Measurements from ENCODE around the gene SAMSN1. TPM values are rescaled to one million over a fixed set of nuclear protein-coding genes. Genes with fewer than 3 reads are reported as not detected.

Gene SAMSN1
- total and polyA plus RNA-seq, 4 donors: 1.2 to 16.1 (median 14.4) TPM

GRCh38 chr21:14569868-14570267 lies 23.8 kb upstream of the SAMSN1 start:
- Histone ChIP-seq H3K9me3 (ENCODE audit: control insufficient read depth, low read length) (no peaks in the 10 kb centered on the region), H3K4me1 (ENCODE audit: control insufficient read depth in 1 of 2, insufficient read depth in 2 of 2, low read length in 2 of 2) (no peaks in the 10 kb centered on the region), H3K36me3 (ENCODE audit: control insufficient read depth in 1 of 2, insufficient read depth in 2 of 2, low read length in 1 of 2) (no peaks in the 10 kb centered on the region), H3K27me3 (ENCODE audit: control insufficient read depth in 1 of 2, insufficient read depth in 2 of 2, low read length in 1 of 2) (no peaks in the 10 kb centered on the region), H3K4me3 (ENCODE audit: low read length in 2 of 2) (no peak overlapping the region), H3K27ac (ENCODE audit: low read depth in 1 of 2, low read length in 2 of 2) (no peak overlapping the region)
- intact Hi-C loops (cut with DNase I): no loop called here
- no peak for ATAC-seq (ENCODE audit: low FRiP score)
- 47 to 72% methylated on average over 6 of the region's 6 CpGs for WGBS, 2 donors
- no peak for DNase-seq

DNA sequence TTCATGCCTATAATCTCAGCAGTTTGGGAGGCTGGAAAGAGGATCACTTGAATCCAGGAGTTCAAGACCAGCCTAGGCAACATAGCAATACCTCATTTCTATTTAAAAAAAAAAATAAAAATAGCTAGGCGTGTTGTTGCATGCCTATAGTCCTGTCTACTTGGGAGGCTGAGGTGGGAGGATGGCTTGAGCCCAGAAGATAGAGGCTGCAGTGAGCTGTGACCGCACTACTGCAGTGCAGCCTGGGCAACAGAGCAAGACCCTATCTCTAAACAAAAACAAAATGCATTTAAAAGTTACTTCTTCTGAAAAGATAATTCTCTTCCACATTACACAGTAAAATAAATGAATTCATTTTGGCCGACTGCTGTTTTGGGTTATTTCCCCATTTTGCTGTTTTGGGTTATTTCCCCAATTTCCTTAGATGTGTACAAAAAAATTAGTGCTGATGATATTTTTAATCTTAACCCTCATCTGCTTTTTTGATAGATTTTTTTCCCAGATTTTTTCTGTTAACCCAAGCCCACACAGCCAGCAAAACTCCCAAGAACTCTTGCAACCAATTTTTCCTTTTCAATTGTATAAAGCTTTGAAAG lies 23.0 kb upstream of the SAMSN1 start:
- 69 to 85% methylated on average over 3 of the region's 3 CpGs for WGBS, 2 donors
- no peaks in the 10 kb centered on the region for H3K9me3 ChIP-seq (ENCODE audit: control insufficient read depth, low read length)

GRCh38 chr21:14567331-14568279 lies 21.5 kb upstream of the SAMSN1 start:
- DNase-seq: no peak
- intact Hi-C loops (cut with DNase I): no loop called here
- H3K27ac ChIP-seq (ENCODE audit: low read depth in 1 of 2, low read length in 2 of 2): no peak overlapping the region

More for the DNA sequence above, 23.0 kb upstream of the SAMSN1 start:
- H3K27me3 ChIP-seq (ENCODE audit: control insufficient read depth in 1 of 2, insufficient read depth in 2 of 2, low read length in 1 of 2): no peaks in the 10 kb centered on the region
- no peak for DNase-seq
- ATAC-seq (ENCODE audit: low FRiP score): no peak
- intact Hi-C loops (cut with DNase I): no loop called here
- H3K4me1 ChIP-seq (ENCODE audit: control insufficient read depth in 1 of 2, insufficient read depth in 2 of 2, low read length in 2 of 2): no peaks in the 10 kb centered on the region
- no peak overlapping the region for H3K4me3 ChIP-seq (ENCODE audit: low read length in 2 of 2)
- H3K36me3 ChIP-seq (ENCODE audit: control insufficient read depth in 1 of 2, insufficient read depth in 2 of 2, low read length in 1 of 2): no peaks in the 10 kb centered on the region
- H3K27ac ChIP-seq (ENCODE audit: low read depth in 1 of 2, low read length in 2 of 2): no peak overlapping the region

GRCh38 chr21:14566894-14567293 lies 20.8 kb upstream of the SAMSN1 start:
- 69 to 85% methylated on average over 5 of the region's 5 CpGs for WGBS, 2 donors
- Histone ChIP-seq H3K4me1 (ENCODE audit: control insufficient read depth in 1 of 2, insufficient read depth in 2 of 2, low read length in 2 of 2) (no peaks in the 10 kb centered on the region), H3K4me3 (ENCODE audit: low read length in 2 of 2) (no peak overlapping the region), H3K27ac (ENCODE audit: low read depth in 1 of 2, low read length in 2 of 2) (no peak overlapping the region), H3K9me3 (ENCODE audit: control insufficient read depth, low read length) (no peaks in the 10 kb centered on the region), H3K27me3 (ENCODE audit: control insufficient read depth in 1 of 2, insufficient read depth in 2 of 2, low read length in 1 of 2) (no peaks in the 10 kb centered on the region), H3K36me3 (ENCODE audit: control insufficient read depth in 1 of 2, insufficient read depth in 2 of 2, low read length in 1 of 2) (no peaks in the 10 kb centered on the region)
- ATAC-seq (ENCODE audit: low FRiP score): no peak
- DNase-seq: no peak
- intact Hi-C loops (cut with DNase I): no loop called here

More at GRCh38 chr21:14567331-14568279, 21.5 kb upstream of the SAMSN1 start:
- Histone ChIP-seq H3K27me3 (ENCODE audit: control insufficient read depth in 1 of 2, insufficient read depth in 2 of 2, low read length in 1 of 2) (no peaks in the 10 kb centered on the region), H3K9me3 (ENCODE audit: control insufficient read depth, low read length) (no peaks in the 10 kb centered on the region), H3K4me3 (ENCODE audit: low read length in 2 of 2) (no peak overlapping the region), H3K36me3 (ENCODE audit: control insufficient read depth in 1 of 2, insufficient read depth in 2 of 2, low read length in 1 of 2) (no peaks in the 10 kb centered on the region), H3K4me1 (ENCODE audit: control insufficient read depth in 1 of 2, insufficient read depth in 2 of 2, low read length in 2 of 2) (no peaks in the 10 kb centered on the region)
- WGBS, 2 donors: 66 to 74% methylated on average over 7 of the region's 7 CpGs
- ATAC-seq (ENCODE audit: low FRiP score): no peak

DNA sequence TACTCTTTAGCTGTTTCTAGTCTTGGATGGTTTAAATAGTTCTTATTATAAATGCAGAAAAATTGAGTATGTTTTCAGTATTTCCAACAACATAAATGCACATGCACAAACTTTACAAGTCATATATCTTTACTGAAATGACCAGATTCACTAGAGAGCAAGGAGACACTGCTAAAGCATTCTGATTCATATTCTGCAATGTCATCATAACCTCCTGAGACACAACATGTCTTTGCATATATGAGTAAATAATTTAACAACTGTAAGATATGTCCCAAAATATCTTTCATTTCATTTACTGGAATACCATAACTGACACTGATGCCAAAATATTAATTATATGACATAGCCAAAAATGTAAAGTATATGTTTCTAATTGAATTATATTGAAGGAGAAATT lies 16.8 kb upstream of the SAMSN1 start:
- H3K4me1 ChIP-seq (ENCODE audit: control insufficient read depth in 1 of 2, insufficient read depth in 2 of 2, low read length in 2 of 2): no peaks in the 10 kb centered on the region
- H3K4me3 ChIP-seq (ENCODE audit: low read length in 2 of 2): no peak overlapping the region
- no peak overlapping the region for H3K27ac ChIP-seq (ENCODE audit: low read depth in 1 of 2, low read length in 2 of 2)
- intact Hi-C loops (cut with DNase I): no loop called here
- H3K9me3 ChIP-seq (ENCODE audit: control insufficient read depth, low read length): peaks cover 1% of the 10 kb centered on the region
- H3K36me3 ChIP-seq (ENCODE audit: control insufficient read depth in 1 of 2, insufficient read depth in 2 of 2, low read length in 1 of 2): no peaks in the 10 kb centered on the region
- ATAC-seq (ENCODE audit: low FRiP score) (no peak), DNase-seq (no peak)
- no peaks in the 10 kb centered on the region for H3K27me3 ChIP-seq (ENCODE audit: control insufficient read depth in 1 of 2, insufficient read depth in 2 of 2, low read length in 1 of 2)

DNA sequence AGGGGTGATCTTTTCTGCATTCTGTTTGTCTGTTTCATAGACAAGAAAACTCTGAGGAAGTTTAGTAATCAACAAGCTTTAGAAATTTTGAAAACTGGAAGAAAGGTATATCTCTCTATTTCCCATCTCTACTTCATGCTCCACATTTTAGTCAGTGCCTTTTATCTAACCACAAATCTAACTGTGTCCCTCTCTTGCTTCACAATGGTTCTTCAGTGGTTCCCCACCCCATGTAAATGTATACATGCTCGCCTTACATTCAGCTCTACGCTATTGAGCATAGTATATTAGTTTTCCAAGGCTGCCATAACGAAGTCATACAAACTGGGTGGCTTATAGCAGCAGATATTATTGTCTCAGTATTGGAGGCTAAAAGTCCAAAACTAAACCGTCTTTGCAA lies 14.4 kb upstream of the SAMSN1 start:
- Histone ChIP-seq H3K27ac (ENCODE audit: low read depth in 1 of 2, low read length in 2 of 2) (no peak overlapping the region), H3K27me3 (ENCODE audit: control insufficient read depth in 1 of 2, insufficient read depth in 2 of 2, low read length in 1 of 2) (no peaks in the 10 kb centered on the region), H3K4me1 (ENCODE audit: control insufficient read depth in 1 of 2, insufficient read depth in 2 of 2, low read length in 2 of 2) (no peaks in the 10 kb centered on the region), H3K9me3 (ENCODE audit: control insufficient read depth, low read length) (peaks cover 1% of the 10 kb centered on the region), H3K36me3 (ENCODE audit: control insufficient read depth in 1 of 2, insufficient read depth in 2 of 2, low read length in 1 of 2) (no peaks in the 10 kb centered on the region), H3K4me3 (ENCODE audit: low read length in 2 of 2) (no peak overlapping the region)
- intact Hi-C loops (cut with DNase I): no loop called here
- ATAC-seq (ENCODE audit: low FRiP score) (no peak), DNase-seq (no peak)
- 66 to 76% methylated on average over 4 of the region's 4 CpGs for WGBS, 2 donors

- no peak for ATAC-seq (ENCODE audit: low FRiP score)
- no peaks in the 10 kb centered on the region for H3K36me3 ChIP-seq (ENCODE audit: control insufficient read depth in 1 of 2, insufficient read depth in 2 of 2, low read length in 1 of 2)
- intact Hi-C loops (cut with DNase I): no loop called here
Measured at GRCh38 chr21:14560139-14560538, 14.0 kb upstream of the SAMSN1 start.

DNA sequence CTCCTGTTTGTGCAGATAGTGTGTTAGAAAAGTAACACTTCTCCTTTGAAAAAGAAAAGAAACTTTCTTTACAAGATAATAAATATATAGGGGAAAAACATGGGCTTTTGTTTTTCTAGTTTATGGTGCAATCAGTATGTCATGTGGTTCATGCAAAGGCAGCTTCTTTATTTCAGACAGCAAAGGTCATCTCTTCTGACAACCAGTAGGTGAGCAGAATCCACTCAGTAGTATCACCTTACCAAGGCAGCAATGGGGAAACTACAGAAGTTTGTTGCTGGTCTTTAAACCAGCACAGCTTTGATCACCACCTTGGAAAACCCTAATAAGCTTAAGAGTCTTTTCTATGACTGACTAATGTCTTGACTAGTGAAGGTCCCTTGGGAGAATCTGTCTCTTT lies 13.0 kb upstream of the SAMSN1 start:
- Histone ChIP-seq H3K27ac (ENCODE audit: low read depth in 1 of 2, low read length in 2 of 2) (no peak overlapping the region), H3K4me3 (ENCODE audit: low read length in 2 of 2) (no peak overlapping the region), H3K36me3 (ENCODE audit: control insufficient read depth in 1 of 2, insufficient read depth in 2 of 2, low read length in 1 of 2) (no peaks in the 10 kb centered on the region), H3K9me3 (ENCODE audit: control insufficient read depth, low read length) (peaks cover 1% of the 10 kb centered on the region), H3K27me3 (ENCODE audit: control insufficient read depth in 1 of 2, insufficient read depth in 2 of 2, low read length in 1 of 2) (no peaks in the 10 kb centered on the region), H3K4me1 (ENCODE audit: control insufficient read depth in 1 of 2, insufficient read depth in 2 of 2, low read length in 2 of 2) (no peaks in the 10 kb centered on the region)
- ATAC-seq (ENCODE audit: low FRiP score): no peak
- intact Hi-C loops (cut with DNase I): no loop called here
- no peak for DNase-seq

More at GRCh38 chr21:14560139-14560538, 14.0 kb upstream of the SAMSN1 start:
- DNase-seq: no peak
- no peak overlapping the region for H3K4me3 ChIP-seq (ENCODE audit: low read length in 2 of 2)
- H3K27me3 ChIP-seq (ENCODE audit: control insufficient read depth in 1 of 2, insufficient read depth in 2 of 2, low read length in 1 of 2): no peaks in the 10 kb centered on the region
- H3K9me3 ChIP-seq (ENCODE audit: control insufficient read depth, low read length): peaks cover 1% of the 10 kb centered on the region
- H3K4me1 ChIP-seq (ENCODE audit: control insufficient read depth in 1 of 2, insufficient read depth in 2 of 2, low read length in 2 of 2): no peaks in the 10 kb centered on the region
- H3K27ac ChIP-seq (ENCODE audit: low read depth in 1 of 2, low read length in 2 of 2): no peak overlapping the region

DNA sequence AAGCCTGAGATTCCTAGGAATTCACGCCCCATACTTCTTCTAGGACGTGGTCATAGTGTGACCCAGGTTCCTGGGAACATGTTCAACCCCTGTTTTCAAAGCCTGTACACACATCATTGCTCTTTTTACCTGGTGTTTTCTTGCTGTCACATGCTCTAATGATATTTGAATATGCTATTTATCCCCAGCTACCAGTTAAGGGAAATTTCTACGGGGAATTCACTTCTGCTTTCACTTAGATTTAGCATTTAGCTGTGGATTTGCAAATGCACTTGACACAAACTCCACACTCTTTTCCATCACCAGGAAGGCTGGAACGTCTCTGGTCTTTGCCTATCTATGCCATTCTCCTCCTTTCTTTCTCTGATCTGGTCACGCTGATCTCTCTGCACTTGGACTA lies 11.3 kb upstream of the SAMSN1 start:
- WGBS, 2 donors: 79 to 84% methylated on average over 5 of the region's 5 CpGs
- no peak overlapping the region for H3K27ac ChIP-seq (ENCODE audit: low read depth in 1 of 2, low read length in 2 of 2)
- H3K4me1 ChIP-seq (ENCODE audit: control insufficient read depth in 1 of 2, insufficient read depth in 2 of 2, low read length in 2 of 2): no peaks in the 10 kb centered on the region
- H3K27me3 ChIP-seq (ENCODE audit: control insufficient read depth in 1 of 2, insufficient read depth in 2 of 2, low read length in 1 of 2): no peaks in the 10 kb centered on the region
- ATAC-seq (ENCODE audit: low FRiP score): no peak
- no peak overlapping the region for H3K4me3 ChIP-seq (ENCODE audit: low read length in 2 of 2)
- no peak for DNase-seq
- intact Hi-C loops (cut with DNase I): no loop called here
- H3K36me3 ChIP-seq (ENCODE audit: control insufficient read depth in 1 of 2, insufficient read depth in 2 of 2, low read length in 1 of 2): no peaks in the 10 kb centered on the region
- H3K9me3 ChIP-seq (ENCODE audit: control insufficient read depth, low read length): peaks cover 1% of the 10 kb centered on the region
